Amygdala (tissue), 56 donors: ENCODE measurements around the gene HACD4.
A peak's percentile ranks its signal among the peaks of the same experiment; 100 is the strongest.

Experiments used
- DNase-seq, 56 donors: peaks; one replicate each; lab custom pipeline; 2025; lab: John Stamatoyannopoulos, UW

The HACD4 gene, protein sequence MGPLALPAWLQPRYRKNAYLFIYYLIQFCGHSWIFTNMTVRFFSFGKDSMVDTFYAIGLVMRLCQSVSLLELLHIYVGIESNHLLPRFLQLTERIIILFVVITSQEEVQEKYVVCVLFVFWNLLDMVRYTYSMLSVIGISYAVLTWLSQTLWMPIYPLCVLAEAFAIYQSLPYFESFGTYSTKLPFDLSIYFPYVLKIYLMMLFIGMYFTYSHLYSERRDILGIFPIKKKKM

DNA sequence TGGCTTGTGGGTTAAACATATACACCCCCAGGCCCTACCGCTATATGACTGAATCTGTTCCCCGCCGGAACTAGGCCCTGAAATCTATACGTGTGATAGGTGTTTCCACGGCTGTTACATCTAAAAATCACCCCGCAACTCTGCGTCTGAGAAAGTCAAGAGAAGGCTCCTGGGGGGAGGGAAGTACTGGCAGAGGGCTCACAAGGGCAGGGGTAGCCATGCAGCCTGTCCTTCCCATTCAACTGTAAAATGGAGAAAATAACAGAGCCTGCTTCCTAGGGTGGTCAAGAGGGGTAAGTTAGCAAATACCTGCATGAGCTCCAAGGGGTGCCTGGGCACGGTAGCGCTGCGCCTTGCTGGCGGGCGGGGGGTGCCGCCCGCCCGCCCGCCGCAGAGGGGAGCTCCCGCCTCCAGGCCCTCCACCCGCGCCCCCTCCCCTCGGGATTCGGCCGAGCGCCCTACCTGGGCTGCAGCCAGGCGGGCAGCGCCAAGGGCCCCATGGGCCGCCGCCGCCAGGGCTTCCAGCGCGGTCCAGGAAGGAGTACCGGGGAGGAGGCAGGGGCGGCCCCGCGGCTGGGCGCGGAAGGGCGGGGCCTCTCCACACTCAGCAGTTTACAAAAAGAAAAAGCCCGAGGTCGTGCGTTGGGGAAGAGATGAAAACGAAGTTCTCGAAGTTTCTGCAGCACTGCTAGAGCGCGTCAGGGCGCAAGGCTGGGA is at the start of gene HACD4:
HACD4 (minus strand) TSS at position 550 of the 717 bp plus-strand sequence; CDS start at position 500, 50 bp downstream.
- DNase-seq: peak in 35 of 56 donors; percentile 6 to 65 (median 34)

- DNase-seq: no peak
Measured at GRCh38 chr9:21080793-21081192, 49.4 kb upstream of the HACD4 start.

DNA sequence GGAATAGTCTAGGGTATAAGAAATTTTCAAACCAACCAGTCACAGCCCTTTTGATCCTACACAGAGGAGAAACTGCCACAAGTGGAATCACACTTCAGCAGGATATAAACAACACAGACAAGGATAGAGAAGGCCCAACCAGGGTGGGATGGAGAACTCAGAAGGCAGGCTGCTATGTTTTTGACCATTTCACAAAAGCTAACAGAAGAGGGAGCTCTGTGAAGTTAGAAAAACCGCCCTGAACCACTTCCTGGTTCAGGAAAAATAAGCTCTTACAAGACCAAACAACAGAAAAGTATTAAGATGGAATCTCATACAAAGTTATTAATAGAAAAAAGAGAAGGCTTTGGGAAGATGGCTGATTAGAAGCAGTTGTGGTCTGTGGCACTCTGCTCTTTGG is 47.3 kb upstream of the HACD4 start:
- no peak for DNase-seq

- no peak for DNase-seq
Measured at GRCh38 chr9:21077781-21078180, 46.3 kb upstream of the HACD4 start, which contains the start of gene IFNB1. Gene IFNB1, minus strand, starts transcription at chr9:21077942. Its CDS starts 73 bp downstream, at chr9:21077869.

DNA sequence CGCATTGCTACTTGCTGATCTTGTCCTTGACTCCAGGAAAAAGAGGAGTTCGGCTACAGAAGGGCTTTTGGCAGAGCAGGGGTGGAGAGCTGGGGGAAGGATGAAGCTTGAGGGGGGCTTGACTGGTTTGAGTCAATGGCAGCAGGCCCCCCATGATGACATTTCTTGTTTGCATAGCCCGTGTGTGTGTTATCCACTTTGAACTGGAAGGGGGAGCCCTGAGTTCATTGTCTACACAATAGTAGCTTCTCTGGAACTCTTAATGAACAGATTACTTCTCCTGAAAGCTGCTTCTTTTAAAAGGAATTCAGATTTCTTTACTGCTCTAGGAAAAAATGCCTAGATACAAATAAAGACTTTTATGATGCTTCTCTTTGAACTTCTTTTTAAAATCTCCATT is 44.0 kb upstream of the HACD4 start:
- DNase-seq: no peak

DNA sequence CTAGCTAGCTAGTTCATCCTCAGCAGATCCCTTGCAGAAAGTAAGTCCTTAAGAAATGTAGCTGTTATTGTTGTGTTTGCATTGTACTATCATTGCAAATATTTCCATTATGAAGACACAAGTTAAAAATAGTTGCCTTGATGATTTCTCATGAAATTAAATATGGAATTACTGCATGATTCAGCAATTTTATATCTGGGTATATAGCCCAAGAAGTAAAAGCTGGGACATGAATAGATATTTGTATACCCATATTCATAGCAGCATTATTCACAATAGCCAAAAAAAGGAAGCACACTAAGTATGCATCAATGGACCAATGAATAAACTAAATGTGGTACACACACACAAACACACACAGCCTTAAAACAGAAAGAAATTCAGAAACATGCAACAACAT is 39.5 kb upstream of the HACD4 start:
- no peak for DNase-seq

- peak in 18 of 56 donors; percentile 0 to 57 (median 20) for DNase-seq
Measured at GRCh38 chr9:21070171-21070571, 38.7 kb upstream of the HACD4 start.

DNA sequence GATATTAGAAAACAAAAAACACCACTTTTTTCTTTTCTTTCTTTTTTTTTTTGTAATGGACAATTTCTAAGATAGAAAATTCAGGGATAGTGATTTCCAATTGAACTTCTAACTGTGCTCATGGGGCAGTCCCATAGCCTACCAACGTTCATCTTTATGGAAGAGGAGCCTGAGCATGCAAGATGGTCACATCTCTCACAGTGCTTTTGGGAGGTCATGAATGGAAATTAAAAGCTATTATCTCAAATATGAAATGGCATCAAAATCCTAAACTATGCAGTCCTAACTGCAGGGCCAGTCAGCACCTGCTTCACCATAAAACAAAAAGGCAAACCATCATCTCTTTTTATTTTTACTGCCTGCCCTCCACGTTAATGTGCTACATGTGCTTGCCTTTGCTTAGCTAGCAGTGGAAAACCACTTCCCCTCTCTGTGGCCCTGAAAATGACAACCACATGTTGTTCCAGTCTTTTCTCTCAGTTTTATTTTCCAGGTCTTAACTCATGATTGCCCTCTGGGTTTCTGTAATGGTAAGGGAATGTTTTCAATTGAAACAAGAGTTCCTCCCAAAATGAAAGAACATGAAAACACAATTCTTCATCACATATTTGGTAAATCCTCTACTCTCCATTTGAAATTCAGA is 29.6 kb upstream of the HACD4 start:
- no peak for DNase-seq

DNA sequence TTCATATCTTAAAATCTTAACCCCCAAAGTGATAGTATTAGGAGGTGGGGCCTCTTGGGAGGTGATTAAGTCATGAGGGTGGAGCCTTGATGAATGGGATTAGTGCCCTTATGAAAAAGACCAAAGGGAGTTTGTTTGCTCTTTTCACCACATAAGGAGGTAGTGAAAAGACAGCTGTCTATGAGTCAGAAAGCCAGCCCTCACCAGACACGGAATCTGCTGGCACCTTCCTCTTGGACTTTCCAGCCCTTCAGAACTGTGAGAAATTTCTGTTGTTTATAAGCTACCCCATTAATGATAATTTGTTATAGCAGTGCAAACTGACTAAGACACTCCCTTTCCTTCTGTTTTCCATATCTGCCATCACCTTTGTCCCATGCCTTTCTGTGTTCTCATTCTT is 25.5 kb upstream of the HACD4 start:
- DNase-seq: no peak

DNA sequence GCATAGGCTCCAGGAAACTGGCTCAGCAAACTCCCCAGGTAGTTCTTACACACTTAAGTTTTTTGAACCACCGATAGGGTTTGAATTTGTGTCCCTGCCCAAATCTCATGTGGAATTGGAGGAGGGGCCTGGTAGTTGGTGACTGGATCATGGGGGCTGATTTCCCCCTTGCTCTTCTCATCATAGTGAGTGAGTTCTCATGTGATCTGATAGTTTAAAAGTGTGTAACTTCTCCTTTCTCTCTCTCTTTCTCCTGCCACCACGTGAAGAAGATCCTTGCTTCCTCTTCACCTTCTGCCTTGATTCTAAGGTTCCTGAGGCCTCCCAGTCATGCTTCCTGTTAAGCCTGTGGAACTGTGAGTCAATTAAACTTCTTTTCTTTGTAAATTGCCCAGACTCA is 22.4 kb upstream of the HACD4 start:
- no peak for DNase-seq

DNA sequence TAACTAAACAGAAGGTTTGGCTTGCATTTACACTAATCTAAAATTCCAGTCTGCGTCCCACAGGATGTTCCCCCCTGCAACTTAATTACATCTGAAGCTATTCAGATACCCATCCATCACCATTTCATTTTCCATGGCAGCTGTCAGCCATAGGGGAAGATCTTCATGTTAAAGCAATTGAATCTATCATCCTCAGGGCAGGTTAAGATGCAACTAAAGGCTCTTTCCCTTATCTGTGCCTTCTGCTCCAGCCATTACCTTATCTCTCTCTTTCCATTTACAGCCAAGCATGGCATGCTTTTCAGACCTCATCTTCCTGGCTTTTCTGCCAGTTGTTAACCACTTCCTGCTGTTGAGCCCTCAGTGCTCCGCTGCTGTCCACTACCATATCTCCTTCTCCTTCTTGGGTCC is 15.8 kb upstream of the HACD4 start:
- DNase-seq: no peak

DNA sequence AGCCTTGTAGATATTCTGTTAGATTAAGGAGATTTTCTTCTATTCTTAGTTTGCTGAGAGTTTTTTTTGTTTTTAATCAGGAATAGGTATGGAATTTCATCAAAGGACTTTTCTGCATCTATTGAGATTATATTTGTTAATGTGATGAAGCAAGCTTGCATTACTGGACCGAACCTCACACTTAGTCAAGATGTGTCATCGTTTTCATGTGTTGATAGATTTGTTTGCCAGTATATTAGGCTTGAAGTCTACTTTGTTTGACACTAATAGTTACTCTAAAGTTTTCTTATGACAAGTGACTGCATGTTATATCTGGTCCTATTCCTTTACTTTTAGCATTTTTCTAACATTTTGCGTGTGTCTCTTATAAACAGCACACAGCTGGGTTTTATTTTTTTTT is 12.4 kb upstream of the HACD4 start:
- DNase-seq: no peak

DNA sequence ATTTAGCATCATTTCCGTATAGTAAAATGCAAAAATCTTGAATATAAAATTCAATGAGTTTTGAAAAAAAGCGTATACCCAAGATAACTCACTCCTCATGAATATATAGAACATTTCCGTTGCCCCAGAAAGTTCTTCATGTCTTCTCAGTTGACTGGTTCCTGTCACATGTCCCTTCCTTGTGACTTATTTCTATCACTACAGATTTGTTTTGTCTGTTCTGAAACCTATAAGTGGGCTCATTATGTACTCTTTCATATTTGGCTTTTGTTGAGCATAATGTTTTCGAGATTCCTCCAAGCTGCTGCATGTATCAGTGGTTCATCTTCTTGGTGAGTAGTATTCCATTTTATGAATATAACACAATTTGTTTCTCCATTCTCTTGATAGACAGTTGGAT is 11.0 kb upstream of the HACD4 start:
- DNase-seq: no peak

DNA sequence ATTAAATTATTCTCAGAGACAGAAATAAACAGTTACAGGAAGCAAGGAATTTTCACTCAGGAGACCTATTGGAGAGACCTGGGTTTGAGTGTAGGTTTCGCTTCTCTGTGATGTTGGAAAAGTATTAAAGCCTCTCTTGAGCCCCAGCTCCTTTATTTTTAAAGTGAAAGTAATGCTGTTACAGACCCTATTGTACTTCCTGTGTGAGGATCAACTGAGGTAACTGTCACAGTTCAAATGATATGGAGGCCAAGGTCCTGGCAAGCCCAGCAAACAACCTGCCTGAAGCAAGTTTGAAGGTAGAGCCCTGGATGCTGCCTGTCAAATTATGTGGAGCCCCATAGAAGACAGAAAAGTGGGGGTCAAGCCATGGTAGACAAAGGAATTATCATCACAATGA is 7.9 kb upstream of the HACD4 start:
- no peak for DNase-seq

GRCh38 chr9:21037278-21037677 is 5.8 kb upstream of the HACD4 start:
- DNase-seq: no peak

GRCh38 chr9:21031808-21032183 is 356 bp upstream of the HACD4 start:
- DNase-seq: no peak

GRCh38 chr9:21030389-21031035 is 928 bp downstream of the HACD4 start:
- DNase-seq: peak in 1 of 56 donors; percentile 9

DNA sequence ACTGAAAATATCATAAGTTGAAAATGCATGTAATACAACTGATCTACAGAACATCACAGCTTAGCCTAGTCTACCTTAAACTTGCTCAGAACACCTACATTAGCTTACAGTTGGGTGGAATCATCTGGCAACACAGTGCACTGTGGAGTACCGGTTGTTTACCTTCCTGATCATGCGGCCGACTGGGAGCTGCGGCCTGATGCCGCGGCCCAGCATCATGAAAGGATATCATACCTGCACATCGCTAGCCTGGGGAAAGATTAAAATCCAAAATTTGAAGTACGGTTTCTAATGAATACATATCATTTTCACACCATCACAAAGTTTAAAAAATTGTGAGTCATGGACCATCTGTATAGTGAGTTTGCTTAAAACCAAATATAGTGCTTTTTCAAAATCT is 1.8 kb downstream of the HACD4 start:
- peak in 2 of 56 donors; percentile 0 to 1 for DNase-seq

- peak in 1 of 56 donors; percentile 10 for DNase-seq
Measured at GRCh38 chr9:21028466-21028865, 3.0 kb downstream of the HACD4 start.

- no peak for DNase-seq
Measured at GRCh38 chr9:21027295-21027694, 4.1 kb downstream of the HACD4 start.

DNA sequence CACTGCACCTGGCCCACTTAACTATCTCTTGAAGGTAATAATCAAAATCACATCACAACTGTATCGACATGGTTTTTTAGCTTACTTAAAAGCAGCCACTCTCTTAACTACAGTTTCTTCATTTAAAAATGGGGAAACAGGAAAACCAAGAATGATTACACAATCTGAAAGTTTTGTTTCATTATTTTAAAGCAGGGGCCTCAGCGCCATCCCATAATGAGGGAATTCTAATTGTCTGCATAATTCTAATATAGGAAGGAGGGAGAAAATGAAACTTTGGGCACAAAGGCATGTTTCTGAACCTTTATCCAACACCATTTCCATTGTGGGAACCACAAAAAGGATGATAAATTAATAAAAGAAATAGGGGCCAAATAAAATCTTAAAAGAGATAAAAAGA is 7.6 kb downstream of the HACD4 start:
- no peak for DNase-seq
